Large intestine (tissue), 12 donors: ENCODE data around the gene RAX. TPM values are rescaled to one million over a fixed set of nuclear protein-coding genes. Genes with fewer than 3 reads are reported as not detected.

Source experiments
- DNase-seq, 2 donors: peaks; one replicate each; pipeline versions ENCODE4 v3.0.0 to v3.0.0-alpha.2; 2013
- H3K27ac ChIP-seq: one replicate; pipeline ENCODE4 v1.5.1; 2013; ENCODE audit warnings: low read length
- H3K27me3 ChIP-seq: 2 replicates; pipeline ENCODE4 v1.6.1; 2013; ENCODE audit warnings: low read length; ENCODE audit not compliant: control insufficient read depth, insufficient read depth
- H3K36me3 ChIP-seq: 2 replicates; pipeline ENCODE4 v1.6.1; 2013; ENCODE audit warnings: low read length; ENCODE audit not compliant: control insufficient read depth, insufficient read depth
- H3K4me1 ChIP-seq: one replicate; pipeline ENCODE4 v1.6.1; 2013; ENCODE audit warnings: low read length; ENCODE audit not compliant: control insufficient read depth, insufficient read depth
- H3K4me3 ChIP-seq: one replicate; pipeline ENCODE4 v1.5.1; 2013; ENCODE audit warnings: low read length
- H3K9me3 ChIP-seq: one replicate; pipeline ENCODE4 v1.6.1; 2013; ENCODE audit warnings: mild to moderate bottlenecking, low read depth, low read length, moderate library complexity; ENCODE audit not compliant: control insufficient read depth
- WGBS: methylation state at CpG from one replicate; pipeline ENCODE4 v1.1.5; 2013; ENCODE audit warnings: low lambda C conversion rate; ENCODE audit not compliant: insufficient coverage; 5-methylcytosine and 5-hydroxymethylcytosine counted together
- long read RNA-seq, 11 donors: transcript quantifications; one replicate each; lab custom pipeline, GENCODE V29; 2026
- polyA plus RNA-seq: library from polyadenylated mRNA; unstranded; fragments of 120-200 nt; gene quantifications from one replicate; pipeline ENCODE4 v1.2.1, GENCODE V29; 2013

RAX gene
- not detected for polyA plus RNA-seq
- long read RNA-seq, donor 1, result 0 reads
- long read RNA-seq, donor 2, result 0 reads
- long read RNA-seq, donor 3, result 0 reads
- long read RNA-seq, donor 4, result 0 reads
- long read RNA-seq, donor 5, result 0 reads
- long read RNA-seq, donor 6, result 0 reads
- long read RNA-seq, donor 7, result 0 reads
- long read RNA-seq, donor 8, result 0 reads
- long read RNA-seq, donor 9, result 0 reads
- long read RNA-seq, donor 10, result 0 reads
- long read RNA-seq, donor 11, result 0 reads

- no CpG with 5 or more reads among the region's 88 CpGs for WGBS
- peaks cover 94% of the 10 kb centered on the region for H3K27me3 ChIP-seq
- H3K9me3 ChIP-seq, result peaks cover 16% of the 10 kb centered on the region
- peaks cover 13% of the 10 kb centered on the region for H3K4me1 ChIP-seq
- H3K36me3 ChIP-seq, result no peaks in the 10 kb centered on the region
- DNase-seq, result no peak
- no peak within 1 kb of the TSS for H3K4me3 ChIP-seq
- no peak within 1 kb of the TSS for H3K27ac ChIP-seq
Measured at GRCh38 chr18:59272891-59273758, at the start of gene RAX. RAX (minus strand) TSS chr18:59273454; CDS start chr18:59273206, 248 bp downstream.

- WGBS, result no CpG with 5 or more reads among the region's 4 CpGs
- DNase-seq, result no peak
- Histone ChIP-seq H3K27ac (no peak within 1 kb of the TSS), H3K36me3 (no peaks in the 10 kb centered on the region), H3K27me3 (no peaks in the 10 kb centered on the region), H3K4me1 (no peaks in the 10 kb centered on the region), H3K4me3 (no peak within 1 kb of the TSS), H3K9me3 (no peaks in the 10 kb centered on the region)
Measured at GRCh38 chr18:59318460-59319050, 45.3 kb upstream of the RAX start, which contains the start of gene CPLX4. CPLX4 (minus strand) TSS chr18:59318649; CDS start chr18:59318462, 187 bp downstream.

GRCh38 chr18:59311631-59312030 is 38.4 kb upstream of the RAX start:
- Histone ChIP-seq H3K4me1 (peaks cover 4% of the 10 kb centered on the region), H3K27me3 (peaks cover 41% of the 10 kb centered on the region), H3K36me3 (no peaks in the 10 kb centered on the region), H3K27ac (no peak overlapping the region), H3K9me3 (peaks cover 4% of the 10 kb centered on the region), H3K4me3 (no peak overlapping the region)
- WGBS, result no CpG with 5 or more reads among the region's 7 CpGs
- DNase-seq, result no peak

GRCh38 chr18:59308938-59309260 is 35.6 kb upstream of the RAX start:
- Histone ChIP-seq H3K9me3 (peaks cover 4% of the 10 kb centered on the region), H3K36me3 (no peaks in the 10 kb centered on the region), H3K4me1 (peaks cover 4% of the 10 kb centered on the region), H3K27me3 (peaks cover 49% of the 10 kb centered on the region), H3K4me3 (peak overlapping the region; percentile 7), H3K27ac (no peak overlapping the region)
- DNase-seq, result no peak
- no CpG with 5 or more reads among the region's 5 CpGs for WGBS

- WGBS, result no CpG with 5 or more reads among the region's 46 CpGs
- peak; percentile 28 to 70 for DNase-seq
Measured at GRCh38 chr18:59308248-59308937, 35.1 kb upstream of the RAX start.

GRCh38 chr18:59306640-59307039 is 33.4 kb upstream of the RAX start:
- 86% methylated on average over 1 of the region's 6 CpGs for WGBS
- Histone ChIP-seq H3K27me3 (peaks cover 50% of the 10 kb centered on the region), H3K9me3 (peaks cover 4% of the 10 kb centered on the region), H3K27ac (no peak overlapping the region), H3K4me3 (no peak overlapping the region), H3K36me3 (no peaks in the 10 kb centered on the region), H3K4me1 (peaks cover 4% of the 10 kb centered on the region)
- no peak for DNase-seq

More at GRCh38 chr18:59308248-59308937, 35.1 kb upstream of the RAX start:
- Histone ChIP-seq H3K4me1 (peaks cover 4% of the 10 kb centered on the region), H3K36me3 (no peaks in the 10 kb centered on the region), H3K9me3 (peaks cover 4% of the 10 kb centered on the region), H3K4me3 (peak overlapping the region; percentile 7), H3K27me3 (peaks cover 52% of the 10 kb centered on the region), H3K27ac (no peak overlapping the region)

- Histone ChIP-seq H3K4me3 (no peak overlapping the region), H3K27me3 (peaks cover 38% of the 10 kb centered on the region), H3K4me1 (peaks cover 4% of the 10 kb centered on the region), H3K27ac (no peak overlapping the region), H3K36me3 (no peaks in the 10 kb centered on the region), H3K9me3 (peaks cover 4% of the 10 kb centered on the region)
- WGBS, result 100% methylated on average over 2 of the region's 4 CpGs
- no peak for DNase-seq
Measured at GRCh38 chr18:59305295-59305694, 32.0 kb upstream of the RAX start.

GRCh38 chr18:59303656-59304195 is 30.5 kb upstream of the RAX start:
- Histone ChIP-seq H3K27me3 (peaks cover 32% of the 10 kb centered on the region), H3K4me1 (peaks cover 4% of the 10 kb centered on the region), H3K9me3 (peaks cover 4% of the 10 kb centered on the region), H3K4me3 (no peak overlapping the region), H3K27ac (no peak overlapping the region), H3K36me3 (no peaks in the 10 kb centered on the region)
- WGBS, result no CpG with 5 or more reads among the region's 9 CpGs
- DNase-seq, result no peak

- WGBS, result no CpG with 5 or more reads among the region's 2 CpGs
- no peak overlapping the region for H3K4me3 ChIP-seq
- H3K27me3 ChIP-seq, result peaks cover 33% of the 10 kb centered on the region
- H3K9me3 ChIP-seq, result no peaks in the 10 kb centered on the region
- no peak for DNase-seq
- no peaks in the 10 kb centered on the region for H3K36me3 ChIP-seq
- H3K27ac ChIP-seq, result no peak overlapping the region
- H3K4me1 ChIP-seq, result no peaks in the 10 kb centered on the region
Measured at GRCh38 chr18:59303006-59303405, 29.8 kb upstream of the RAX start.

- Histone ChIP-seq H3K4me3 (no peak overlapping the region), H3K4me1 (no peaks in the 10 kb centered on the region), H3K36me3 (no peaks in the 10 kb centered on the region), H3K27ac (no peak overlapping the region), H3K9me3 (no peaks in the 10 kb centered on the region), H3K27me3 (peaks cover 28% of the 10 kb centered on the region)
- DNase-seq, result no peak
- no CpG with 5 or more reads among the region's 4 CpGs for WGBS
Measured at GRCh38 chr18:59301929-59302328, 28.7 kb upstream of the RAX start.
